ENCODE data around the gene WWOX. TPM values are rescaled to one million over a fixed set of nuclear protein-coding genes. Genes with fewer than 3 reads are reported as not detected.

The WWOX gene
- total and polyA plus RNA-seq, 2 of the 4 experiments (the other 2 are of a cell fraction): 2.7 to 5.4 TPM

GRCh38 chr16:79181419-79181818, 1082.0 kb downstream of the WWOX start:
- Histone ChIP-seq H3K9me1 (ENCODE audit: insufficient read depth, low read length) (no peaks in the 10 kb centered on the region), H2BK15ac (ENCODE audit: low read depth, low read length) (no peak overlapping the region), H4K20me1 (ENCODE audit: insufficient read depth, low read length) (no peaks in the 10 kb centered on the region), H3K14ac (replicated peaks; ENCODE audit: low read depth, low read length) (no peak overlapping the region), H3K4me1 (ENCODE audit: control insufficient read depth, insufficient read depth, low read length) (no peaks in the 10 kb centered on the region), H2BK5ac (ENCODE audit: low read depth, low read length, poor library complexity, severe bottlenecking) (no peak overlapping the region), H2AK9ac (replicated peaks; ENCODE audit: low read depth, low read length, poor library complexity) (no peak overlapping the region), H3K4me2 (ENCODE audit: low read depth, low read length) (no peak overlapping the region), H2BK120ac (ENCODE audit: low read depth, low read length) (no peak overlapping the region), H3K56ac (ENCODE audit: extremely low read depth, insufficient read depth, low read length) (no peak overlapping the region), H3K27me3 (ENCODE audit: control insufficient read depth, insufficient read depth, low read length) (no peaks in the 10 kb centered on the region), H3K18ac (ENCODE audit: low read depth, low read length) (no peak overlapping the region), H3K4ac (ENCODE audit: low read depth, low read length) (no peak overlapping the region), H4K91ac (ENCODE audit: insufficient read depth, low read depth, low read length) (no peak overlapping the region), H2AK5ac (ENCODE audit: low read depth, low read length) (no peak overlapping the region), H4K5ac (ENCODE audit: low read depth, low read length) (no peak overlapping the region), H3K79me1 (ENCODE audit: low read depth in 1 of 2, low read length in 2 of 2) (no peaks in the 10 kb centered on the region), H3K36me3 (ENCODE audit: control insufficient read depth, insufficient read depth, low read length) (no peaks in the 10 kb centered on the region), H3K4me3 (ENCODE audit: insufficient read depth, low read depth, low read length) (no peak overlapping the region), H2AFZ (replicated peaks; ENCODE audit: low read length, poor library complexity) (no peak overlapping the region), H3K9ac (ENCODE audit: low read depth, low read length) (no peak overlapping the region), H3K27ac (ENCODE audit: insufficient read depth, low read length) (no peak overlapping the region), H3K9me3 (ENCODE audit: control insufficient read depth, insufficient read depth, low read length) (peaks cover 28% of the 10 kb centered on the region), H3K23ac (ENCODE audit: low read depth, low read length) (no peak overlapping the region), H2BK20ac (ENCODE audit: low read depth, low read length) (no peak overlapping the region), H4K8ac (ENCODE audit: low read depth in 2 of 2, low read length in 2 of 2) (no peak overlapping the region)
- dilution Hi-C loops (cut with HindIII; ENCODE audit: low sequenced_read_pairs, unreplicated experiment) (no loop called here), intact Hi-C loops (cut with micrococcal nuclease) (no loop called here), in situ Hi-C loops (cut with MboI; ENCODE audit: low sequenced_read_pairs) (no loop called here)
- DNase-seq (no peak), ATAC-seq (ENCODE audit: low read depth) (no peak)
- ChIA-PET POLR2A (ENCODE audit: unreplicated experiment) (no interaction called here), CTCF (no interaction called here)
- TF ChIP-seq SMC3 (IDR thresholded peaks at IDR 0.05; ENCODE audit: low read depth, low read length): no peak
- TF ChIP-seq MXI1 (IDR thresholded peaks at IDR 0.05; ENCODE audit: borderline replicate concordance, low read depth, low read length): no peak
- no peak for TF ChIP-seq RCOR1 (IDR thresholded peaks at IDR 0.05; ENCODE audit: insufficient replicate concordance, low read length)
- TF ChIP-seq FOS (IDR thresholded peaks at IDR 0.05; ENCODE audit: low read depth, low read length): no peak
- no peak for TF ChIP-seq CEBPB (IDR thresholded peaks at IDR 0.05; ENCODE audit: low read depth, low read length)
- no peak for TF ChIP-seq CTCF (conservative IDR thresholded peaks at IDR 0.05; ENCODE audit: low read depth, low read length)
- TF ChIP-seq RFX5 (IDR thresholded peaks at IDR 0.05; ENCODE audit: low read depth, low read length): no peak
- BruUV-seq (replicated peaks): no TSS peak
- WGBS, 2 experiments (ENCODE audit: extremely low coverage in 2 of 2, insufficient read length in 1 of 2): no CpG with 5 or more reads among the region's 3 CpGs
